GM21423 (cell line): ENCODE results near the gene THUMPD3.

Experiments used
- ATAC-seq: cut with Tn5 transposase; IDR thresholded peaks from one replicate; pipeline ENCODE4 v1.9.1; 2021; ENCODE audit warnings: mild to moderate bottlenecking, moderate library complexity; ENCODE audit not compliant: unreplicated experiment

Gene THUMPD3

DNA sequence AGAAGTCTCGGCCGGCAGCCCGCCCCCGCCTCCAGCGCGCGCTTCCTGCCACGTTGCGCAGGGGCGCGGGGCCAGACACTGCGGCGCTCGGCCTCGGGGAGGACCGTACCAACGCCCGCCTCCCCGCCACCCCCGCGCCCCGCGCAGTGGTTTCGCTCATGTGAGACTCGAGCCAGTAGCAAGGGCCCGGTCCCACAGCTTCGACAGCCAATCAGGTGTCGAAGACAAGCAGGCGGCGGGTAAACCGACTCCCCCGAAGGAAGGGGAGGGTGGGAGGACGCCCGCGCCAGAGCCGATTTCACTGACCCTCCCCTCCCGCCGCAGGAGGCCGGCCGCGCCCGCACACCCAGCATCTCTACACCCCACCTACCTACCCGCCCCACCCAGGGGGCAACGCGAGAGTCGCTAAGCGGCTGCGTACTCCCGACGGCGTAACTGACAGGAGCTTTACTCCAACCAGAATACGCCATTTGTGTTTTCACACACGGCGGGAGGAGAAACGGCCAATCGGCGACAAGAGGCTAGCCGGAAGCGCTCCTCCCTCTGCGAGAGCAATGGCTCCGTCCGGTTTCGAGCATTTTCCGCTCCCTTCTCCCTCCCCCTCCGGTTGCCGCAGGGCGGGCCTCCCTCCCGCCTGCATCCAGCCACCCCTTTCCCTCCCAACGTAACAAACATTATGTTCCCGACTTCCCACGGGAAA is 33.9 kb downstream of the THUMPD3 start:
- ATAC-seq = peak; percentile 69

DNA sequence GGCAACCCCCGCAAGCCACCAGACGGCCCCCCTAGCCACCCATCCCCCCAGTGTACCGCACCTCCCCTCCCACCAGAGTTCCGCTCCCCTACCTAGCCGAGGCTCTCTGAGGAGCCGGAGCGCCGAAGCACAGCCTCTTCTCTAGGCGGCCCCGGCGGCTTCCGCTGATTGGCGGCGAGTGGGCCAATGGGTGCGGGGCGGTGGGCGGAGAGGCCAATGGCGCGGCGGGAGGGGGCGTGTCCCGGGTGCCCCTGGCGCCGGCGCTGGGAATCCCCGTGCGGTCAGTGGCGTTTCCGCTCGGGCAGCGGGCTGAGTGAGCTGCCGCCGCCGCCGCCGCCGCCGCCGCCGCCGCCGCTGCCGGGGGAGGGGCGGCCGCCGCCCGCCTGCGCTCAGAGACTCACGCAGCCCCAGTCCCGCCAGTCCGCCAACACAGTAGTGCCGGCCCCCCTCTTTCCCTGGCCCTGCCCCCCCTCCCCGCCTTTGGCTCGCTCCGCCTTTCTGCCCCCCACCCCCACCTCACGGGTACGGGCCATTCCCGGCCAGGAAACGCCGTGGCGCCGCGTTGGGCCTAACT is 34.6 kb downstream of the THUMPD3 start, which contains the start of gene SETD5:
SETD5 (plus strand) TSS at position 284 of the 574 bp plus-strand sequence. CDS start 31,324 bp downstream, outside the sequence.
- ATAC-seq = peak; percentile 54

DNA sequence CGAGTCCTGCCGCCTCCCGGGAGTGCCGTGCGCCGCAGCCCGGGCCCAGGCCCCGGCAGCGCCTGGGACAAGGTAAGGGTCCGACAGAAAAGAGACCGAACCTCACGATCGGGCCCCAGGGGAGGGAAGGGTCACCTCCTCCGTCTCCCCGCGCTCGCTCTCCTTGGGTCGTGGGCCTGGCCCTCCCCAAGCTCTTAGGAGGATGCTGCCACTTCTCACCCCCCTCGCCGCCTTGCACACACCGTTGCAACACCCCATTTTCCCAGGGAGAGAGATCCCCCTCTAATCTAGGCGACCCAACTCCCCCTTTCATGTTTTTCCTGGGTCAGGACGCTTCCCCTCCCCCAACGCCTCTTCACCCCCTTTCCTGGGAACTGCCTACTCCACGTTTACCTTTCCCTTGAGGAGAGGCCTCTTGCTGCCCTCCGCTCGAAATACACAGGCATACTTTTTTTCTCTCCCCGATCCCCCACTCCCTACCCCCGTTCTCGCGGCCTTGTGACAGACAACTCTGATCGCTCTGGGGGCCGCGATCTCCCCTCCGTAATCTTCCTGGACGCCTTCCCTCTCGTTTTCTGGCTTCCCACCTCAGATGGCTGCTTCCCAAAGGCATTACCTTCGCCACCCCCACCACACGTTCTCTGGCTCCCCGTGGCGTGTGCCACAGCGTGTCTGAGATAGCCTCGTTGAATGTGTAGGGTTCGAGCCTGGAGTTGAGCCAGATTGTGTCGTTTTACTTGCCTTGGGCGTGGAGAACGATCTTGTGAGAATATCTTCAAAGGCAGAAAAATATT is 35.2 kb downstream of the THUMPD3 start:
- ATAC-seq = no peak

DNA sequence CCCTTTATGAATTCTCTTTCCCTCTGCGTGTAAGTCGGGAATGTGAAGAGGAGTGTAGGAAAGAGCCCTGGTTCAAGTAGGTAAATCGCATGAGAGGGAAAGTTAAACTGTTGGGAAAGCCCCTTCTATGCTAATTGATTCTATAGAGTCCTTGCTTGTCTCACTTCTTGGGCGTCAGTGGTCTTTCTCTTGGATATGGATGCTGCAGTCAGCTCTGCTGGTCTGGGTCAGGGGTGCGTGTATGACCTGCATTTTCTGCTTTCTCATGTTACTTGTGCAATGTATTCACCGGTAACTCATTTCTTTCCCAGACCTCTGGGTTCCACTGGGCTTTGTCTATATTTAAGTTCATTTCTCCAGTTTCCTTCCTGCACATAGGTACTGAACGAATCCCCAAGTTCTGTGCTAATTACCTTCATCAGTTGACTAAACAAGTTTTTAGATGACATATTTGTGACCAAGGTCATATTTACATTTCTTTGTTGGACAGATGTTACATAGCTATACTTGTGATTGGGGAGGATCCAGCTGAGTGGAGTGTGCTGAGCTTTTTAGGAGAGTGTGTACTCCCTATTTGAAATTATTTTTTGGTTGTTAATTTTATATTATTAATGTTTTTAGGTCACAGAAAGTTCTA is 36.0 kb downstream of the THUMPD3 start:
- no peak for ATAC-seq

DNA sequence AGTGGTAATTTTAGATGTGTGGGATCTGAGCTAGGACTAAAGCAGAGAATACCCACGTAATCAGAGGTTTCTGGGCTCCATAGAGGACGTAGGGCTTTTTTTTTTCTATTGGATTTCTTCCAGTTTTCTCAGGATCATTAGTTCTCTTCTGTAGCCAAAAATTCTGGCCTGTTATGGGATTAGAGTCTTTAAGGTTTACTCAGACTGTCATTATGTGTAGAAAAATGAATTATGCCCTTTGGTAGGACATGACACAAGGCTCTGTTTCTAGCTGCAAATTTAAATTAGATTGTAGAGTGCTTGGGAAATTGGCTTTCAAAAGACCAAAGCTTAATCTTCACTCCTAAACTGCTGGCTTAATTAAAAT is 36.5 kb downstream of the THUMPD3 start:
- ATAC-seq = no peak

DNA sequence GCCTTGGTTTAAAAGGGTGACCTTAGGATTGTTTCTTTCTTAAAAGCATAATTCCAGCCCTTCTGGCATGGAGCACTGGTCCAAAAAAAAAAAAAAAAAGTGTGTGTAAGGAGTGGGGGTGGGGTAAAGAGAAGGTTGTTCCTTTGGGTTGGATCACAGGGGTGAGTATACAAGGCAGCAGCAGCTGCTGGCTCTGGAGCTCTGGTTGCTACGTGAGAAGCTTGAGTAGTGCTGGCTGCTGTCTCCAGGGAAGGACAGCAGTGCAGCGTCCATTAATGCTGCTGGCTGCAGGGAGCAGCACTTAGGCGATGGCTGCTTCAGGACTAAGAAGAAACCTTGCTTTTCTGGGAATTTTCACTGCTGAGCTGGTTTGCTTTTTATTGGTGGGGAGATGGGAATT is 36.9 kb downstream of the THUMPD3 start:
- ATAC-seq = no peak

DNA sequence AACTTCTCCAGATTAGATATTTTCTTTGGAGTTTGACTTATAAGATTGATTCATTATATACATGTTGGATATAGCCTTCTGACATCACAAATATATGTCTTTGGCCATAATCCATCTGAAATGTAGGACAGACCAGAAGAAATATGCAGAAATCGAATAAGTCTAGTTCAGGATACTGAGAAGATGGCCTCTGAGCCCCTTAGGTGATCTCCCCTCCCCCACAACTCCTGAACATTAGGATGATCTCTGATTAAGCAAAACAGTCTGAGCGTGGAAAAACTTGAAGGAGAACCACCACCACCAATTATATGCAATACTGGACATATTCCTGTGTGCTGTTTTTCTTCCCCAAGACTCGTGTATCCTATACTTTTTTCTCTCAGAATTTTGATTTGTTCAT is 37.8 kb downstream of the THUMPD3 start:
- ATAC-seq = no peak

- no peak for ATAC-seq
These were observed 39.1 kb downstream of the THUMPD3 start for GRCh38 chr3:9401986-9402385.

GRCh38 chr3:9402410-9403228 is 39.8 kb downstream of the THUMPD3 start:
- no peak for ATAC-seq

GRCh38 chr3:9403463-9403862 is 40.6 kb downstream of the THUMPD3 start:
- ATAC-seq = no peak

DNA sequence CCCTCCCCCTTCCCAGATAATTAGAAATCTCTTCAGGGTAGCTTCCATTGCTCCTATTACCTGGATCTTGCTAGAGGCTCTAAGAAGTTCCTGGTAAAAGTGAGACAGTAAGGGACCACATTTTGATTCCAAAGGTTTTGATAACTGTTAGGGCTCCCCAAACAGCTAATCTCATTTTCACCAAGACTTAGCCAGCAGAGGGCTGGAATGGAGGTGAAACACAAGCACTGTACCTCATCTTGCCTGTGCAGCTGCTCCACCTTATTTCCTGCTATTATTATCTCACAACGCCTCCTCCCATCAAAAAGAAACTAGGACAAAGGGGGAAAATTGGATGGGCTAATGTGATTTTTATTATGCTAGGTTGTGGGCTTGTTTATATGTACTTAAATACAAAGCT is 41.8 kb downstream of the THUMPD3 start:
- ATAC-seq = no peak

DNA sequence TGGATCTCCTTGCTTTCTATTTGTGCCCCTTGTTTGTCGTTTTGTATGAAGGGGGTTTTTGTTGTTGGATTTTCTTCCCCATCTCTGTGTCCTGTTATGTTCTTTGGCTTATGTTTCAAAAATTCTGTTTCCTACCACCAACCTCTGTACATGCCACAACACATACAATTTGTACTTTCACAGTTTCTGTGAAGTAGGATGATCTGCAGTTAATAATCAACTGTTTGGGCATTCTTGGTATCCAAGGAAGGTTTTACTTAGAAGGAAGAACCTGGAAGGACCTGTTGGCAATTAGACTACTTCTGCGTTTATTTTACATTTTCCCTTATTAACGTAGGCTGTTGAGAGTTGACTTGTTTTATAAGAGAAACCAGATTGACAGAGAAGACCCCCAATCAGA is 42.9 kb downstream of the THUMPD3 start:
- no peak for ATAC-seq

DNA sequence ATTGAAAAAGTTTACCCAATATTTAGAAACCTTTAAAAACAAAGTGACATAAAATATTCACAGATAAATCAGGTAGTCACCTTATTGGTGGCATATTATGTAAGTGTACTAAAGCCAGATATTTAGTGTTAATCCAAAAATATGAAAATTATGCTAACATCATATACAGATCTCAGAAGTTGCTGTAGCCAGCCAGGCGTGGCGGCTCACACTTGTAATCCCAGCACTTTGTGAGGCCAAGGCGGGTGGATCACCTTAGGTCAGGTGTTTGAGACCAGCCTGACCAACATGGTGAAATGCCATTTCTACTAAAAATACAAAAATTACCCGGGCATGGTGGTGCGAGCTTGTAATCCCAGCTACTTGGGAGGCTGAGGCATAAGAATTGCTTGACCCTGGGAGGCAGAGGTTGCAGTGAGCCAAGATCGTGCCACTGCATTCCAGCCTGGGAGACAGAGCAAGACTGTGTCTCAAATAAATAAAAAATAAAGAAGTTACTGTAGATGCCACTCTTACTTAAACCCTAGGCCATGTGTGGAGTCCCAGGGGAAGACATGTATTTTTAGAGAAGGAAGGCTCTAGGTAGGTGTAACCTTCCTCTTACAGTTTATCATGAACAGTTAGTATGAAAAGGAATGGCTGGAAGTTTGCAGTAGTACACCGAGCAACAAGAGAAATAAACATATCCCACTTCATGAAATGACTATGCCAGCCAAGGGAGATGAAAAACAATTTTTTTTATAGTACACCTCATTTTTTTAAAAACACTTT is 44.2 kb downstream of the THUMPD3 start:
- no peak for ATAC-seq

- no peak for ATAC-seq
These were observed 45.2 kb downstream of the THUMPD3 start for GRCh38 chr3:9408061-9408460.

DNA sequence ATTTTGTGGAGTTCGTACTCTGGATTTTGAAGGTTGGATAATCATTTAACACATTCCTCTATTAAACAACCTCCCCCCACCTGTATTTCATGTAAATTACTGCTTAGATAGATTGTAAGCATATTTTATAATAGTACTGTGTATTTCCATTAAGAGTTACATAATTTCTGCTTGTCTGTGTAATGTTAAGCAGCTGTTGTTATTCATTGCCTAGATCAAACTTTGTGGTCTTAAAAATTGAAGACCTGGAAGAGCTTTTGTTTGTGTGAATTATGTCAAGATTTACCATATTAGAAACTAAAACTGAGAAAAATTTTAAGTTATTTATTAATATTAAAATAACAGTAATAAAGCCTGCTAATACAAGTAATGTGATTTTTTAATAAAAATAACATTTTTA is 45.7 kb downstream of the THUMPD3 start:
- ATAC-seq = no peak

- ATAC-seq = no peak
These were observed 47.4 kb downstream of the THUMPD3 start for GRCh38 chr3:9409981-9410854.

GRCh38 chr3:9411302-9411701 is 48.4 kb downstream of the THUMPD3 start:
- ATAC-seq = no peak

DNA sequence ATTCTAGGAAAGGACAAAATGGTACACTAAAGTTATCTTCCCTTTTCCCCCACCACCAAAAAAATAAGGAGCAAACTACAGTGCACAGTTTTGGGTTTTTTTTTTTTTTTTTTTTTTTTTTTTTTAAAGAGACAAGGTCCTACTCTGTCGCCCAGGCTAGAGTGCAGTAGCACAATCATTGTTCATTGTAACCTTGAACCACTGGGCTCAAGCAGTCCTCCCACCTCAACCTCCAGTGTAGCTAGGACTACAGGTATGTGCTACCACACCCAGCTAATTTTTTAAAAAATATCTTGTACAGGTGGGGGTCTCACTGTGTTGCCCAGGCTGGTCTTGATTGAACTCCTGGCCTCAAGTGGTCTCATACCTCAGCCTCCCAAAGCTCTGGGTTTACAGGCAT is 49.4 kb downstream of the THUMPD3 start:
- no peak for ATAC-seq

DNA sequence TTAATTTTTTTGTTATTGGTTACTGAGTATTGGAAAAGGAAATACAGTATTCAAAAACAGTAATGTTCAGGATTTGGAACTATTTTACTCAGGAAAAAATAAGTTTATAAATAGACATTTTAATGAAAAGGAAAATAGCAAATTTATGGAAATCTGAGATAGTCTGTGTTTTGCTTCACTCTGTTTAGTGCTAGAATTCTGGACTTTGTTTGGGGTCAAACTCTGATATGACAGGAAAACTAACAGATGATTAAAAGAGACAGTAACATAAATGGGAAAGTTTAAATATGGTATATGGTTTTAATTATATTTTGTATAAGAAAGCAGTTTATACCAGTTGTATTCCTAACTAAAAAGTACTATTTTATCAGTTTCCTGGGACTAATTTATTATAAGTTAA is 52.0 kb downstream of the THUMPD3 start:
- ATAC-seq = no peak
